Measurements from ENCODE around the gene MPND.

The MPND gene

GRCh38 chr19:4313847-4314490 is 29.4 kb upstream of the MPND start:
- no peak for ATAC-seq
- TF ChIP-seq SNAI2 (CRISPR knock-in tag; IDR thresholded peaks at IDR 0.05) (no peak), GLIS3 (CRISPR knock-in tag; IDR thresholded peaks at IDR 0.05) (no peak), ZNF70 (CRISPR knock-in tag; IDR thresholded peaks at IDR 0.05) (no peak), ZFP30 (CRISPR knock-in tag; IDR thresholded peaks at IDR 0.05) (no peak), ISL1 (CRISPR knock-in tag; IDR thresholded peaks at IDR 0.05) (no peak), ARNTL (CRISPR knock-in tag; IDR thresholded peaks at IDR 0.05; ENCODE audit: borderline replicate concordance, low read depth) (no peak), ZNF565 (CRISPR knock-in tag; conservative IDR thresholded peaks at IDR 0.05; ENCODE audit: low read depth) (no peak), TOX (CRISPR knock-in tag; IDR thresholded peaks at IDR 0.05; ENCODE audit: borderline replicate concordance) (no peak), RARB (CRISPR knock-in tag; IDR thresholded peaks at IDR 0.05) (no peak), ZC3H10 (CRISPR knock-in tag; IDR thresholded peaks at IDR 0.05) (no peak), ESRRG (CRISPR knock-in tag; IDR thresholded peaks at IDR 0.05) (no peak), CSDC2 (CRISPR knock-in tag; IDR thresholded peaks at IDR 0.05) (no peak), ZFP3 (CRISPR knock-in tag; IDR thresholded peaks at IDR 0.05) (no peak), CSRNP3 (CRISPR knock-in tag; IDR thresholded peaks at IDR 0.05) (no peak)

DNA sequence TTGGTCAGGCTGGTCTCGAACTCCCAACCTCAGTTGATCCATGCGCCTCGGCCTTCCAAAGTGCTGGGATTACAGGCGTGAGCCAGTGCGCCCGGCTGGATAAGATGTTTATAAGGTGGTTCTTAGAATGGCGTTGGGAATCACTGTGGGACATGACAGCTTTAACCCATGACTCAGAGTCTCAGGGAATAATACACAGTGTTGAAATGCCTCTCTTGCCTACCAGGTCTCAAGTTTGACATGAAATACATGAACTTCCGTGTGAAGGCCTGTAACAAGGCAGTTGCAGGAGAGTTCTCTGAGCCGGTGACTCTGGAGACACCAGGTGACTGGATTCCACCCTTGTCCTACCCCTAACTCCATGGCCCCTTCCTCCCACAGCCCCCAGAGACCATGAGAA is 26.4 kb upstream of the MPND start:
- TF ChIP-seq ZNF565 (CRISPR knock-in tag; conservative IDR thresholded peaks at IDR 0.05; ENCODE audit: low read depth) (no peak), ARNTL (CRISPR knock-in tag; IDR thresholded peaks at IDR 0.05; ENCODE audit: borderline replicate concordance, low read depth) (no peak)
- no peak for ATAC-seq

- TF ChIP-seq CREB5 (CRISPR knock-in tag; IDR thresholded peaks at IDR 0.05; ENCODE audit: low read depth), result no peak
- 0 out of 2 replicates have a peak, but pooled peaks have one; percentile 66 for TF ChIP-seq ZFP3 (CRISPR knock-in tag; IDR thresholded peaks at IDR 0.05)
- no peak for ATAC-seq
Measured at GRCh38 chr19:4318460-4318859, 24.9 kb upstream of the MPND start.

GRCh38 chr19:4319067-4319718 is 24.2 kb upstream of the MPND start:
- ATAC-seq, result no peak

DNA sequence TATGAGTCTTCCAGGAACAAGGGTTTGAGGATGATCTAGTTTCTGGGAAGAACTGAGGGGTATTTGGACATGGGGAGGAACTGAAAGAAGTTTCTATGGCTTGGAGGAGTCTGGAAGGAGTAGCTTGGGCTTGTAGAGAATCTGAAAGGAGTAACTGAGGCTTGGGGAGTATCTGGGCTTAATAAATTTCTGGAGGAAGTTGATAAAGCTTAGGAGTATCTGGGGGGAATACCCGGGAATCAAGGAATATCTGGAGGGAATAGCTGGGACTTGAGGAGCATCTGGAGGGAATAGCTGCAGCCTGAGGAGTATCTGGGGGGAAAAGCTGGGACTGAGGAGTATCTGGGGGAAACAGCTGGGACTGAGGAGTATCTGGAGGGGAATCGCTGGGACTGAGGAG is 22.9 kb upstream of the MPND start:
- ATAC-seq, result no peak

More at GRCh38 chr19:4319067-4319718, 24.2 kb upstream of the MPND start:
- TF ChIP-seq CREB5 (CRISPR knock-in tag; IDR thresholded peaks at IDR 0.05; ENCODE audit: low read depth) (no peak), CSDC2 (CRISPR knock-in tag; IDR thresholded peaks at IDR 0.05) (no peak), ZC3H10 (CRISPR knock-in tag; IDR thresholded peaks at IDR 0.05) (no peak), ESRRG (CRISPR knock-in tag; IDR thresholded peaks at IDR 0.05) (no peak), BACH2 (CRISPR knock-in tag; IDR thresholded peaks at IDR 0.05; ENCODE audit: borderline replicate concordance) (no peak), ZFP3 (CRISPR knock-in tag; IDR thresholded peaks at IDR 0.05) (no peak)

More for the DNA sequence above, 22.9 kb upstream of the MPND start:
- TF ChIP-seq CSDC2 (CRISPR knock-in tag; IDR thresholded peaks at IDR 0.05), result no peak
- TF ChIP-seq ESRRG (CRISPR knock-in tag; IDR thresholded peaks at IDR 0.05), result no peak
- TF ChIP-seq BACH2 (CRISPR knock-in tag; IDR thresholded peaks at IDR 0.05; ENCODE audit: borderline replicate concordance), result no peak
- TF ChIP-seq ISL1 (CRISPR knock-in tag; IDR thresholded peaks at IDR 0.05), result no peak
- no peak for TF ChIP-seq PPARA (CRISPR knock-in tag; IDR thresholded peaks at IDR 0.05; ENCODE audit: borderline replicate concordance)
- no peak for TF ChIP-seq GLIS3 (CRISPR knock-in tag; IDR thresholded peaks at IDR 0.05)
- TF ChIP-seq TOX (CRISPR knock-in tag; IDR thresholded peaks at IDR 0.05; ENCODE audit: borderline replicate concordance), result no peak
- no peak for TF ChIP-seq CREB5 (CRISPR knock-in tag; IDR thresholded peaks at IDR 0.05; ENCODE audit: low read depth)
- no peak for TF ChIP-seq CSRNP3 (CRISPR knock-in tag; IDR thresholded peaks at IDR 0.05)
- no peak for TF ChIP-seq TCF4 (CRISPR knock-in tag; IDR thresholded peaks at IDR 0.05; ENCODE audit: borderline replicate concordance)
- no peak for TF ChIP-seq ARNTL (CRISPR knock-in tag; IDR thresholded peaks at IDR 0.05; ENCODE audit: borderline replicate concordance, low read depth)
- TF ChIP-seq, protein P1, sequence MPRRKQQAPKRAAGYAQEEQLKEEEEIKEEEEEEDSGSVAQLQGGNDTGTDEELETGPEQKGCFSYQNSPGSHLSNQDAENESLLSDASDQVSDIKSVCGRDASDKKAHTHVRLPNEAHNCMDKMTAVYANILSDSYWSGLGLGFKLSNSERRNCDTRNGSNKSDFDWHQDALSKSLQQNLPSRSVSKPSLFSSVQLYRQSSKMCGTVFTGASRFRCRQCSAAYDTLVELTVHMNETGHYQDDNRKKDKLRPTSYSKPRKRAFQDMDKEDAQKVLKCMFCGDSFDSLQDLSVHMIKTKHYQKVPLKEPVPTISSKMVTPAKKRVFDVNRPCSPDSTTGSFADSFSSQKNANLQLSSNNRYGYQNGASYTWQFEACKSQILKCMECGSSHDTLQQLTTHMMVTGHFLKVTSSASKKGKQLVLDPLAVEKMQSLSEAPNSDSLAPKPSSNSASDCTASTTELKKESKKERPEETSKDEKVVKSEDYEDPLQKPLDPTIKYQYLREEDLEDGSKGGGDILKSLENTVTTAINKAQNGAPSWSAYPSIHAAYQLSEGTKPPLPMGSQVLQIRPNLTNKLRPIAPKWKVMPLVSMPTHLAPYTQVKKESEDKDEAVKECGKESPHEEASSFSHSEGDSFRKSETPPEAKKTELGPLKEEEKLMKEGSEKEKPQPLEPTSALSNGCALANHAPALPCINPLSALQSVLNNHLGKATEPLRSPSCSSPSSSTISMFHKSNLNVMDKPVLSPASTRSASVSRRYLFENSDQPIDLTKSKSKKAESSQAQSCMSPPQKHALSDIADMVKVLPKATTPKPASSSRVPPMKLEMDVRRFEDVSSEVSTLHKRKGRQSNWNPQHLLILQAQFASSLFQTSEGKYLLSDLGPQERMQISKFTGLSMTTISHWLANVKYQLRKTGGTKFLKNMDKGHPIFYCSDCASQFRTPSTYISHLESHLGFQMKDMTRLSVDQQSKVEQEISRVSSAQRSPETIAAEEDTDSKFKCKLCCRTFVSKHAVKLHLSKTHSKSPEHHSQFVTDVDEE (CRISPR knock-in tag; IDR thresholded peaks at IDR 0.05), result no peak
- TF ChIP-seq RARB (CRISPR knock-in tag; IDR thresholded peaks at IDR 0.05), result no peak
- no peak for TF ChIP-seq ZNF8 (CRISPR knock-in tag; IDR thresholded peaks at IDR 0.05)
- no peak for TF ChIP-seq ZFP30 (CRISPR knock-in tag; IDR thresholded peaks at IDR 0.05)
- TF ChIP-seq ZFP3 (CRISPR knock-in tag; IDR thresholded peaks at IDR 0.05), result no peak
